ENCODE results near the gene SERPINB5.

SERPINB5 gene

GRCh38 chr18:63468575-63468974, 8.2 kb upstream of the SERPINB5 start:
- no peak for DNase-seq (ENCODE audit: low read depth)

GRCh38 chr18:63470751-63471150, 6.0 kb upstream of the SERPINB5 start:
- no peak for DNase-seq (ENCODE audit: low read depth)

GRCh38 chr18:63472380-63472779, 4.4 kb upstream of the SERPINB5 start:
- DNase-seq (ENCODE audit: low read depth), result peak; percentile 24

- no peak for DNase-seq (ENCODE audit: low read depth)
Observed at GRCh38 chr18:63477200-63477599, 442 bp downstream of the SERPINB5 start.

- peak; percentile 40 for DNase-seq (ENCODE audit: low read depth)
Observed at GRCh38 chr18:63477968-63478367, 1.2 kb downstream of the SERPINB5 start.

- DNase-seq (ENCODE audit: low read depth), result no peak
Observed at GRCh38 chr18:63479826-63480225, 3.1 kb downstream of the SERPINB5 start.

- no peak for DNase-seq (ENCODE audit: low read depth)
Observed at GRCh38 chr18:63480476-63480875, 3.7 kb downstream of the SERPINB5 start.

GRCh38 chr18:63480915-63481314, 4.2 kb downstream of the SERPINB5 start:
- no peak for DNase-seq (ENCODE audit: low read depth)

- no peak for DNase-seq (ENCODE audit: low read depth)
Observed at GRCh38 chr18:63487676-63488075, 10.9 kb downstream of the SERPINB5 start.

GRCh38 chr18:63488160-63488559, 11.4 kb downstream of the SERPINB5 start:
- DNase-seq (ENCODE audit: low read depth), result no peak

GRCh38 chr18:63492851-63493250, 16.1 kb downstream of the SERPINB5 start:
- DNase-seq (ENCODE audit: low read depth), result no peak

GRCh38 chr18:63495675-63496074, 18.9 kb downstream of the SERPINB5 start:
- DNase-seq (ENCODE audit: low read depth), result no peak

- peak; percentile 64 for DNase-seq (ENCODE audit: low read depth)
Observed at GRCh38 chr18:63505566-63506335, 29.0 kb downstream of the SERPINB5 start.

GRCh38 chr18:63506336-63506646, 29.5 kb downstream of the SERPINB5 start:
- no peak for DNase-seq (ENCODE audit: low read depth)

GRCh38 chr18:63508596-63508995, 31.8 kb downstream of the SERPINB5 start:
- no peak for DNase-seq (ENCODE audit: low read depth)

GRCh38 chr18:63511285-63511684, 34.5 kb downstream of the SERPINB5 start:
- peak; percentile 70 for DNase-seq (ENCODE audit: low read depth)

GRCh38 chr18:63514326-63514725, 37.6 kb downstream of the SERPINB5 start:
- no peak for DNase-seq (ENCODE audit: low read depth)

- DNase-seq (ENCODE audit: low read depth), result no peak
Observed at GRCh38 chr18:63514888-63515678, 38.3 kb downstream of the SERPINB5 start.

- DNase-seq (ENCODE audit: low read depth), result no peak
Observed at GRCh38 chr18:63515801-63516200, 39.0 kb downstream of the SERPINB5 start.

- DNase-seq (ENCODE audit: low read depth), result peak; percentile 87
Observed at GRCh38 chr18:63518178-63519012, 41.6 kb downstream of the SERPINB5 start.

GRCh38 chr18:63520053-63520685, 43.4 kb downstream of the SERPINB5 start:
- DNase-seq (ENCODE audit: low read depth), result peak; percentile 17

GRCh38 chr18:63523660-63524059, 46.9 kb downstream of the SERPINB5 start:
- peak; percentile 22 for DNase-seq (ENCODE audit: low read depth)

All from ELR (cell line).